Mammary epithelial cell (primary cell): ENCODE results near the gene NHERF2.

Source experiments
- EZH2 ChIP-seq: IDR thresholded peaks from 2 replicates; pipeline ENCODE4 v1.6.1; 2012; ENCODE audit warnings: low read length, inconsistent platforms, borderline replicate concordance
- TF ChIP-seq, protein P1 (sequence below), 2 donors: IDR thresholded peaks in 1 of 2; conservative IDR thresholded peaks in 1 of 2; 2 replicates each; pipeline ENCODE4 v1.5.1; 2011 to 2012; ENCODE audit warnings: inconsistent platforms in 2 of 2, low read length in 2 of 2, mild to moderate bottlenecking in 2 of 2, control low read depth in 1 of 2, low read depth in 1 of 2; ENCODE audit not compliant: insufficient read depth in 1 of 2; ENCODE audit errors: extremely low read depth in 1 of 2

DNA sequence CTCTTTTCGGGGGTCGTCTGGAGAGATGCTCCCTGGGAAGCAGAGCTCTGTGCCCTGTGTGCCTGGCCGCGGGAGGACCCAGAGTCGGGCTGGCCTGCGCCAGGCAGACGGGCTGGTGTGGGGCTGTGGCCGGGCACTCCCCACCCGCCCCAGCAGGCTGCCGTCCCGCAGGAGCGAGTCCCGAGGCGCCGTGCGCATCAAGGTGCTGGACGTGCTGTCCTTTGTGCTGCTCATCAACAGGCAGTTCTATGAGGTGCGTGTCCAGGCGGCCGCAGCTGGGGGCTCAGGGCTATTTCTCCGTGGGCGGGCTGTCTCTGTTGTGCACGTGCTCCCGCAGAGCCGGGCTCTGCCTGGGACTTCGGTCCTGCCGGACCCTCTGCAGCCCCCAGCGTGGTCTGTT is 36.1 kb downstream of the NHERF2 start:
- TF ChIP-seq, protein P1, sequence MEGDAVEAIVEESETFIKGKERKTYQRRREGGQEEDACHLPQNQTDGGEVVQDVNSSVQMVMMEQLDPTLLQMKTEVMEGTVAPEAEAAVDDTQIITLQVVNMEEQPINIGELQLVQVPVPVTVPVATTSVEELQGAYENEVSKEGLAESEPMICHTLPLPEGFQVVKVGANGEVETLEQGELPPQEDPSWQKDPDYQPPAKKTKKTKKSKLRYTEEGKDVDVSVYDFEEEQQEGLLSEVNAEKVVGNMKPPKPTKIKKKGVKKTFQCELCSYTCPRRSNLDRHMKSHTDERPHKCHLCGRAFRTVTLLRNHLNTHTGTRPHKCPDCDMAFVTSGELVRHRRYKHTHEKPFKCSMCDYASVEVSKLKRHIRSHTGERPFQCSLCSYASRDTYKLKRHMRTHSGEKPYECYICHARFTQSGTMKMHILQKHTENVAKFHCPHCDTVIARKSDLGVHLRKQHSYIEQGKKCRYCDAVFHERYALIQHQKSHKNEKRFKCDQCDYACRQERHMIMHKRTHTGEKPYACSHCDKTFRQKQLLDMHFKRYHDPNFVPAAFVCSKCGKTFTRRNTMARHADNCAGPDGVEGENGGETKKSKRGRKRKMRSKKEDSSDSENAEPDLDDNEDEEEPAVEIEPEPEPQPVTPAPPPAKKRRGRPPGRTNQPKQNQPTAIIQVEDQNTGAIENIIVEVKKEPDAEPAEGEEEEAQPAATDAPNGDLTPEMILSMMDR (conservative IDR thresholded peaks at IDR 0.05 in 1 of 2, IDR thresholded peaks at IDR 0.05 in 1 of 2; ENCODE audit: extremely low read depth in 1 of 2, insufficient read depth in 1 of 2, low read depth in 1 of 2, low read length in 2 of 2) = no peak
- TF ChIP-seq EZH2 = no peak
